T-helper 9 cell (primary cell): ENCODE data around the gene ATF1.
A peak's percentile ranks its signal among the peaks of the same experiment; 100 is the strongest.
"Not testable (repeated sequence)": the region's sequence is repeated elsewhere in the genome, so short reads cannot be mapped to it uniquely, and the experiment has no call there.

Experiments used
- DNase-seq: peaks from one replicate; pipeline ENCODE4 v3.0.0-alpha.2; 2020

Gene ATF1

DNA sequence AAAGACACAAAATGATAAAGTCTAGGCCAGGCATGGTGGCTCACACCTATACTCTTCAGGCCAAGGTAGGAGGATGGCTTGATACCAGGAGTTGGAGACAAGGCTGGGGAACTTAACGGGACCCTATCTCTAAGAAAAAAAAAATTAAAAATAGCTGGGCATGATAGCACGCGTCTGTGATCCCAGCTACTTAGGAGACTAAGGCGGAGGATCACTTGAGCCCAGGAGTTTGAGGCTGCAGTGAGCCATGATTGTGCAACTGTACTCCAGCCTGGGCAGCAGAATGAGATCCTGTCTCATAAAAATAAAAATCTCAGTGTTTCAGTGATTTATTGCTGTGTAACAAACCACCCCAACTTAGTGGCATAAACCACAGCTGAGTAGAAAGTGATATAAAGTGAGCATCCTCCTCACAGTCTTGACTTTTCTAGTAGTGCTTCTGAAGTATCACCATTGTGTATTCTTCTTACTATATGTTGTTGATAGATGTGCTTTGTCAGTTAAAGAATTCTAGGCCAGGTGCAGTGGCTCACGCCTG is 10.6 kb upstream of the ATF1 start:
- DNase-seq, result no peak

DNA sequence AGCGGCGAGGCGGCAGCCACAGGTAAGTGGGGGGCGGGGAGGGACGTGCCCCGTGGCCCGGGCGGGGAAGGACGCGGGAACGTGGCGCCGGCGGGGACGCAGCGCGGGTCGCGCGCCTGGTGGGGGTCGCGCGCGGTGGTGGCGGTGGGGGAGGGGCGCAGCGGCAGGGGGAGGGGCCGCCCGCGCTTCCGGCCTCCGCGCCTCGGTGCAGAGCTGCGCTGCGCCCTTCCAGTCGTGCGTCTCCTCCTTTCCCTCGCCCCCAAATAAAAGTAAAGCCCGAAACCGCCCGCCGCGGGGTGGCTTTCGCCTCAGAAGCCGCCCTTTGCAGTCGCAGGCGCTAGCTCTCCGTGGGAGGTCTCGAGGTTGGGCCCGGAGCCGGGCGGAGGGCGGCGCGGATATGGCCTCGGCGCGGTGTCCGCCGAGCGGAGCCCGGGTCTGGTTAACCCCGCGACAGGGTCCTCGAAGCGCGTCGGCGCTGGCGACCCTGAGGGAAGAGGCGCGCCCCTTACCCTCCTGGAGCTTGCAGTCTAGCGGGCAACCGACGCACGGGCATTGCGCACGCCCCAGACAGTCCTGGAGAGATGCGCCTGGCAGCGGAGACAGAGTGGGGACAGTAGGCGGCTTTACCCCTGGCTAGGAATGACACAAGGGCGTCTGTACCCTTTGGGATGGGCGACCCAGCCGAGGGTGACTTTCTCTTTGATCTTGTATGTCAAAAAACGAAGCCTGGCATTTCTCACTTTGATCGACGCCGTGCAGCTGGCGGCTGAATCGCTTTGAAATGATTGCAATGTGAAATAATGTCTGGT is 589 bp downstream of the ATF1 start:
- peak; percentile 76 for DNase-seq

DNA sequence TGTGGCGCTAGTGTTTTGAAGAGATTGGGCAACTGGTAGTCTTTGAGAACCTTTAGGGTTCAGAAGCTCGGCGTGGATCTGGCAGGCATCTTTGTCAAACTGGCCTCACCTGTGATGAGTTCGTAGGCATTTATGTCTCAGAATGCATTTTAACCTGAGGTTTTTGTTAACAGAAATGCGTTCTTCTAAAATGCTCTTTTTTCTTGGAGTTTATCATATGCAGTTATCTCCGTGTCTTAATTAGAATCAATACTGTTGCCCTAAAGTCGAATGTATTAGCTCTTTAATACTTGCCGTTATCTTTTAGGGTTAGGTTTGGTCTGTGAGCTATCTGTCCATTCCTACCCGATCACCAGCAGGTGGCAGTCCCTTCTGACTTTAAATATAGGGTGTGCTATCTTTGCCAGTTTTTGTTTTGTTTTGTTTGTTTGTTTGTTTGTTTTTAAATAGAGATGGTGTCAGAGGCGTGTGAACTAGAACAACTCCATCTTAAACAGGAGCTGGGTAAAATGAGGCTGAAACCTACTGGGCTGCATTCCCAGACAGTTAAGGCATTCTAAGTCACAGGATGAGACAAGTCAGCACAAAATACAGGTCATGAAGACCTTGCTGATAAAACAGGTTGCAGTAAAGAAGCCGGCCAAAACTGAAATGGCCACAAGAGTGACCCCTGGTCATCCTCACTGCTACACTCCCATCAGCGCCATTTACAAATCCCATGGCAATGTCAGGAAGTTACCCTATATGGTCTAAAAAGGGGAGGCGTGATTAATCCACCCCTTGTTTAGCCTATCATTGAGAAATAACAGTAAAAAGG is 1.4 kb downstream of the ATF1 start:
- peak; percentile 34 for DNase-seq

DNA sequence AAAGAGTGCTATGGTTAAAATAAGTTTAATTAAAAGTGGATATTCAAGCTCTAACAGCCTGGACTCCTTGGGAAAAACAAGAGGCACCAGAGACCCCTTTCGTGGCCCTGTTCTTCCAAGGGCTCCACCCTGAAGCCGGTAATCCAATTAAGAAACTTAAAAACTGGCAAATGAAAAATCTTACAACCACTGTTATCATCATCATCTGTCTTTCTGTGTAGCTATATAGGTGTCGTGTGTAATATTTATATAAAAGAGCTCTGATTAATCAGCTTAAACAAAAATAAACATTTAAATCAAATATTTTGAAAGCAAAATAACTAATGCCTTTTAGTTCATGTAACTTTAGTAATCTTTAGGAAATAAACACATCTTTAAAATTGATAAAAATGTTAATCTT is 4.5 kb downstream of the ATF1 start:
- no peak for DNase-seq

DNA sequence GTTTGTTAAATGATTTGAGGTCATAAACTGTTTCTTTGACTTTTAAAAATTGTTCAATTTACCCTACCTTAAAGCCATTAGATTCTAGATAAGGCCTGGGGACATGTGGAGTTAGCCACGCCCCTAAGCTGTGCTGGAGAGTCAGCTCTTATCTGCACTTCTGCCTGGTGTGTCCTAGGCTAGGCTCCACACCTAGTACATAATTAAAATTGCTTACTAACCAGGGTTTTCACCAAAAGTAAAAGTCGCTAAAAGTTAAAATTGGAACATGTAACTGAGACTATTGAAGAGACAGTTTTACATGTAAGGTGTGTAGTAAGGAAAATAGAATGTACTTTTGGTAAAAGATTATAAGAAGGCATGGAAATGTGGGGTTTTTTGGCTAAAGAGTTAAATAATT is 4.9 kb downstream of the ATF1 start:
- not testable (repeated sequence) for DNase-seq

DNA sequence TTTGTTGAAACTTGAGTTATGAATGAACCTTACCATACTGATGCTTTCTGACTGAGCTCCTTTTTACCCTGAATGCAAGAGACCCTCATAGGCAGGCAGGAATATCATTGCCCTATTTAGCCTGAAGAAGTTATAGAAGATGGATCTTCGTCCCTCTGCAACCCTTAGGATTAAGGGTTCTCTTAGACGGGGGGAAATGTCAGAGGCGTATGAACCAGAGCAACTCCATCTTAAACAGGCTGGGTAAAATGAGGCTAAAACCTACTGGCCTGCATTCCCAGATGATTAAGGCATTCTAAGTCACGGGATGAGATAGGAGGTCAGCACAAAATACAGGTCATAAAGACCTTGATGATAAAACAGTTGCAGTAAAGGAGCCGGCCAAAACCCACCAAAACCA is 7.5 kb downstream of the ATF1 start:
- no peak for DNase-seq

DNA sequence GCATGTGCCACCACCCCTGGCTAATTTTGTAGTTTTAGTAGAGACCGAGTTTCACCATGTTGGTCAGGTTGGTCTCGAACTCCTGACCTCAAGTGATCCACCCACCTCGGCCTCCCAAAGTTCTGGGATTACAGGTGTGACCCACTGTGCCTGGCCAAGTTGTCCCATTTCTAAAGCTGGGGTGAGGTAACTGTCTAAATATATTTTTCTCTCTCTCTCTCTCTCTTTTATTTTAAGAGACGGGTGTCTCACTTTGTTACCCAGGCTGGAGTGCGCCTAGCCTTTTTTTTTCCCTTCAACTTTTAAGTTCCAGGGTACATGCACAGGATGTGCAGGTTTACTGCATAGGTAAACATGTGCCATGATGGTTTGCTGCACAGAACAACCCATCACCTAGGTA is 8.6 kb downstream of the ATF1 start:
- no peak for DNase-seq

DNA sequence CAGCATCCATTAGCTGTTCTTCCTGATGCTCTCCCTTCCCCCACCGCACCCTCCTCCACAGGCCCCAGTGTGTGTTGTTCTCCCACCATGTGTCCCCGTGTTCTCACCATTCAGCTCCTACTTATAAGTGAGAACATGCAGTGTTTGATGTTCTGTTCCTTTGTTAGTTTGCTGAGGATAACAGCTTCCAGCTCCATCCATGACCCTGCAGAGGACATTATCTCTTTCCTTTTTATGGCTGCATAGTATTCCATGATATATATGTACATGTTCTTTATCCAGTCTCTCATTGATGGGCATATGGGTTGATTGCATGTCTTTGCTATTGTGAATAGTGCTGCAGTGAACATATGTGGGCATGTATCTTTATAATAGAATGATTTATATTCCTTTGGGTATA is 9.0 kb downstream of the ATF1 start:
- no peak for DNase-seq

DNA sequence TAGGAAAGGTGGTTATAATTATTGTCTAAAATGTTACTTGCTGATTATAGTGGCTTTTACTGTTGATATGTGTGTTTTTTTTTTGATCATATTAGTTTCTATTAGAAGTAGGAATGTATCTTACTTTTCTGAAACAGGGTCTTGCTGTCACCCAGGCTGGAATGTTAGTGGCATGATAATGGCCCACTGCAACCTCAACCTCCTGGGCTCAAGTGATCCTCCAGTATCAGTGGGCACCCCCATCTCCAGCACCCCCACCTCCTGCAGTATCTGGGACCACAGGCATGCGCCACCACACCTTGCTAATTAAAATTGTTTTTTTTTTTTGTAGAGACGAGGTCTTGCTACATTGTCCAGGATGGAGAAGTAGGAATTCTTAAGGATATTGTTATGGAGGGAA is 11.3 kb downstream of the ATF1 start:
- DNase-seq, result no peak

DNA sequence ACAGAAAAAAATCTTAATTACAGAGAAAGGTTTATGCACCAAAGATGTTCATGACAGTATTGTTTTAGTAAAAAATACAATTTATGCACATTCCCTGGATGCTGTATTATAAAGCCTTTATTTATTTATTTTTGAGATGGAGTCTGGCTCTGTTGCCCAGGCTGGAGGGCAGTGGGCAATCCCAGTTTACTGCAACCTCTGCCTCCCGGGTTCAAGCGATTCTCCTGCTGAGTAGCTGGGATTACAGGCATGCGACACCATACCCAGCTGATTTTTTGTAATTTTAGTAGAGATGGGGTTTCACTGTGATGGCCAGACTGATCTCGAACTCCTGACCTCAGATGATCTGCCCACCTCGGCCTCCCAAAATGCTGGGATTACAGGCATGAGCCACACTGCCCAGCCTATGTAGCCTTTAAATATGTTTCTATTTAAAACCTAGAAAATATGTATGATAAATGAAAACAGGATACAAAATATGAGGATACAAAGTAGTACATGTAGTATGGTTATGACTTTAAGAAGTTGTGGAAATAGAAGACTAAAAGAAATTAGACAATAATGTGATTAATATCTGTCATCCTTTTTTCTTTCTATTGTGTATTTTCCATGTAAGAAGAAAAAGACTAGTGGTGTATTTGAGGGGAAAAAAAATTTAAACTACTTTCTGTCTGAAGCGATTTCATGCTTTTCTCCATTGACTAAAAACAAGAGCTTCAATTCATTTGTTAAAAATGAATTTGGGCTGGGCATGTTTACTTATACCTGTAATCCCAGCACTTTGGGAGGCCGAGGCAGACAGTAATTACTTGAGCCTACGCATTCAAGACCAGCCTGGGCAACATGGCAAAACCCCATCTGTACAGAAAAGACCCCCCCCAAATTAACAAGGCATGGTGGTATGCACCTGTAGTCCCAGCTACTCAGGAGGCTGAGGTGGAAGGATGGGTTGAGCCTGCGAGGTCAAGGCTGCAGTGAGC is 13.1 kb downstream of the ATF1 start:
- no peak for DNase-seq

DNA sequence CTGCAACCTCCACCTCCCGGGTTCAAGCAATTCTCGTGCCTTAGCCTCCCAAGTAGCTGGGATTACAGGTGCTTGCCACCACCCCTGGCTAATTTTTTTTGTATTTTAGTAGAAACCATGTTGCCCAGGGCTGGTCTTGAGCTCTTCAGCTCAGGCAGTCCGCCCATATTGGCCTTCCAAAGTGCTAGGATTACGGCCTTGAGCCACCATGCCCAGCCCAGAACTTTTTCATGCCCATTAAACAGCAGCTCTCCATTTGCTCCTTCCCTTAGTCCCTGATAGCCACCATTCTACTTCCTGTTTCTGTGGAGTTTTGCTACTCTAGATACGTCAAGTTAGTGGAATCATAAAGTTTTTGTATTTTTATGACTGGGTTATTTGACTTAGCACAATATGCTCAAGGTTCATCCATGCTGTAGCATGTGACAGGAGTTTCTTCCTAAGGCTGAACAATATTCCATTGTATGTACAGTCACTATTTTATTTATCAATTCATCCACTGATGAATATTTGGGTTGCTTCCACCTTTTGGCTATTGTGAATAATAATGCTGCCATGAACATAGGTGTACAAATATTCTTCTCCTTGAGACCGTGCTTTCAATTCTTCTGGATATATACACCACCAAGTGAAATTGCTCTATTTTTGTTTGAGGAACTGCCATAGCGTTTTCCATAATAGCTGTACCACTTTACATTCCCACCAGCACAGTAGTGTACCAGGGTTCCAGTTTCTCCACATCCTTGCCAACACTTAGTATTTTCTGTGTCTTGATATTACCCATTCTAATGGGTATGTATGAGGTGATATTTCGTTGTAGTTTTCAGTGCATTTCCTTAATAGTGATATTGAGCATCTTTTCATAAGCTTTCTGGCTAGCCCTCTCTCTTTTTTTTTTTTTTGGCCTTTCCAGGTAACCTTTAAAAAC is 15.0 kb downstream of the ATF1 start:
- no peak for DNase-seq

DNA sequence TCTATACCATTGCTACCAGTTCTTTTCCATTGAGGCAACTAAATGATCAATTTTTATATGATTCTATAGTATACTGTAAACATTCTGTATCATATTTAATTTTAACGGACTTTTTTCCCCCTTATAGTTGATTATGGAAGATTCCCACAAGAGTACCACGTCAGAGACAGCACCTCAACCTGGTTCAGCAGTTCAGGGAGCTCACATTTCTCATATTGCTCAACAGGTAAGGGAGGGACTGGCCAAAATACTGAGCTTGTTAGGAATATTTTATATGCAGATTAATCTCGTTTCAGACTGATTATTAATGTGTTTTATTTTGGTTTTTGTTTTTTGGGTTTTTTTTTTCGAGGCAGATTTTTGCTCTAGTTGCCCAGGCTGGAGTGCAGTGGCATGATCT is 16.1 kb downstream of the ATF1 start:
- no peak for DNase-seq

DNA sequence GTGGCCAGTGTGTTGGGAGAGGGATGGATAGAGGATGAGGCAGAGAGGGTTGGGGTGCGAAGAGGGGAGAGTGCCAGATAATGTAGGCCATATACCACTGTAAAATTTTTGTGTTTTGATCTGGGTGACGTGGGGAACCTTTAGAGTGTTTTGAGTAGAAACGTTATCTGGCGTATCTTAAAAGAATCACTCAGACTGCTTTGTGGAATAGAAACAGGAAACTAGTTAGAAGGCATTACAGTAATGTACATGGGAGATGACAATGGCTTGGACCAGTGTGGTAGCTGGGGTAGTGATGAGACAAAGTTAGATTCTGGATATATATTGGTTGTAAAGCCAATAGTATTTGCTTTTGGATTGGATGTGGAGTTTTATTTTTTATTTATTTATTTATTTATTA is 20.6 kb downstream of the ATF1 start:
- DNase-seq, result no peak

DNA sequence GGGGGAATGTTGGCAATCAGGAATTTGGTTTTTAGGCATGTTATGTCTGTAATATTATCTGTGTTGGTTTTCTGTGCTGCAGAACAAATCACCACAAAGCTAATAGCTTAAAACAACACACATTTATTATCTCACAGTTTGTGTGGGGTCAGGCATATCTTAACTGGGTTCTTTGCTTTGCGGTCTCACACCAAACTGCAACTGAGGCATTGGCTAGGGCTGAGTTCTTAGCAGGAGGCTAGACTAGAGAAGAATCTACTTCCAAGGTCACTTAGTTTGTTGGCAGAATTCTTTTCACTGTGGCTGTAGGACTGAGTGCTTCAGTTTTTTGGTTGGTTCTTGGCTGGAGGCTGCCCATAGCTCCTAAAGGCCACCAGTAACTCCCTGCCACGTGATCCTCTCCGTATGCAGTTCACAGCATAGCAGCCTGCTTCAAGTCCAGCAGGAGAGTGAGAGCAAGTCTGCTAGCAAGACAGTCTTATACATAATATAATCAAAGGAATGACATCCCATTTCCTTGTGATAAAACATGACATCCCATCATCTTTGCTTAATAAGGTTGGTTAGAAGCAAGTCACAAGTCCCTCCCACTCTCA is 21.6 kb downstream of the ATF1 start:
- DNase-seq, result no peak

DNA sequence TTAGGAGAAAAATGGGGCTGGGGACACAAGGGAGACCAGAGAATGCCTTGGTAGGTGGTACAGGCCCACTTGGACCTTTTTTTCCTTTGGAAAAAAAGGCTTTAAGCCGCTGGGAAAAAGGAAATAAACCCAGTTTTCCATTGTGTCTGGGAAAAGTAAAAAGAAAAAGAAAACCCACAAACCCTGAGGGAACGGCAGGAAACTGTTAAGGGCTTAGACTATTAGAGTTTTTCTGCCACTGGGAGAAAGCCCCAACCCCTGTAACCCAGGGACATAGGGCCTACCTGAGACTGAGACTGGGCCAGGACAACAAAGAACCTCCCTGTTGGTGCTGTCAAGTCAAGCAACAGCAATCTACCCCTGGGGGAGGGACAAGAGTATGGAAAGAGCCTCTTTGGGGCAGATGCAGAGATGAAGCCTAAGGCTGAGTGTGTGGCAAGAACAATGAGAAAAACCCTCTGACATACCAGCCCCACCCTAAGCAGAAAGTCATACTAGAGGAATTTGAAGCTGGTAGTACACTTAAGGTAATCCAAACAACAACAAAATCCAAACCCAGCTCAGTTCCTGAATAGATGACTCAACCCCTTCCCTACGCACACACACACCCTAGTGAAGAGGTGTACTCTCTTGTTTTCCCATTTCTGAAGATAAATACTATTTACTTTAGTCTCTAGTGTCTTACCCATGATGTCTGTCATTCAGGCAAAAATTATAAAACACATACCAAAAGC is 22.8 kb downstream of the ATF1 start:
- no peak for DNase-seq

DNA sequence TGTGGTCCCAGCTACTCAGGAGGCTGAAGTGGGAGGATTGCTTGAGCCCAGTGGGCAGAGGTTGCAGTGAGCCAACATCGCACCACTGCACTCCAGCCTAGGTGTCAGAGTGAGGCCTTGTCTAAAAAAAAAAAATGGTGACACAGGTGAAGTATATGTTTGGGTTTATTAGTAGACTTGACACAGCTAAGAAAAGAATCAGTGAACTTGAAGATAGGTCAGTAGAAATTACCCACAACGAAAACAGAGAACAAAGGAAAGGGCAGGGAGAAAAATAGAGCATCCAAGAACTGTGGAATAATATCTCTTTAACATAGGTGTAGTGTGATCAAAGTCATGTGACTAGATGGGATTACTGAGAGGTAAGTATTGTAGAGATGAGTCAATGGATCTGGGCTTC is 23.7 kb downstream of the ATF1 start:
- DNase-seq, result no peak

DNA sequence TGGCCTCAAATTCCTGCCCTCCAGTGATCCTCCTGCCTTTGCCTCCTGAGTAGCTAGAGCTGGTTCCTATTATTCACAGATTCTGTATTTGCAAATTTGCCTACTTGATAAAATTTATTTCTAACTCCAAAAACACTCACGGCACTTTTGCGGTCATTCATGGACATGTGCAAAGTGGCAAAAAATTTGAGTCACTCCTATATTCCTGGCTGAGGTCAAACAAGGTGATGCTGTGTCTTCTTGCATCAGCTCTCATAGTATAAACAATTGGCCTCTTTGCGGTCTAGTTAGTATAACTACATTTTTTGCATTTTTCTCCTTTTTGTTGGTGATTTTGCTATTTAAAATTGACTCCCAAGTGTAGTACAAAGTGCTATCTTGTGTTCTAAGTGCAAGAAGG is 24.7 kb downstream of the ATF1 start:
- no peak for DNase-seq

DNA sequence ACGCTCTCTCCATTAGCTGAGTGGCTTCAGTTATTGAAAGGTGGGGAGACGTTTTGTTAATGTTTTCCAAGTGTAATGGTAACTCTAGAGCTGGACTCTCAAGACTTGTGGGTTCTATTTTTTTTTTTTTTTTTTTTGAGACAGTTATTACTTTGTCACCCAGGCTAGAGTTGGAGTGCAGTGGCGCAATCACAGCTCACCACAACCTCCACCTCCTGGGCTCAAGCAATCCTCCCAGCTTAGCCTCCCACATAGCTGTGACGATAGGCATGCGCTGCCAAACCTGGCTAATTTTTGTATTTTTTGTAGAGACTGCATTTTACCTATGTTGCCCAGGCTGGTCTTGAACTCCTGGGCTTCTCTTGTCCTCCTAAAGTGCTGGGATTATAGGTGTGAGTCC is 26.2 kb downstream of the ATF1 start:
- no peak for DNase-seq

DNA sequence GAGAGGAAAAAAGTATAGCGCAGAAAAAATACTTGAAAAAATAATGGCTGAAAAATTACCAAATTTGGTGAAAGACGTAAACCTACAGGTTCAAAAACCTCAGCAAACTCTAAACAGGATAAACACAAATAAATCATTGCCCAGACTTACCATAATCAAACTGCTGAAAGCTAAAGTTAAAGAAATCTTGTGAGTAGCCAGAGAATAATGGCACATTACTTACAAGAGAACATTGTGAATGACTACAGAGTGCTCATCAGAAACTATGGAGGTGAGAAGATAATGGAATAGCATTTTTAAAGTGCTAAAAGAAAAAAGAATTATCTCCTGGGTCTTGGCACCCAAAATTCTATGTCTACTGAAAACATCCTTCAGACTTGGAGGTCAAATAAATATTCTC is 36.0 kb downstream of the ATF1 start:
- DNase-seq, result no peak

DNA sequence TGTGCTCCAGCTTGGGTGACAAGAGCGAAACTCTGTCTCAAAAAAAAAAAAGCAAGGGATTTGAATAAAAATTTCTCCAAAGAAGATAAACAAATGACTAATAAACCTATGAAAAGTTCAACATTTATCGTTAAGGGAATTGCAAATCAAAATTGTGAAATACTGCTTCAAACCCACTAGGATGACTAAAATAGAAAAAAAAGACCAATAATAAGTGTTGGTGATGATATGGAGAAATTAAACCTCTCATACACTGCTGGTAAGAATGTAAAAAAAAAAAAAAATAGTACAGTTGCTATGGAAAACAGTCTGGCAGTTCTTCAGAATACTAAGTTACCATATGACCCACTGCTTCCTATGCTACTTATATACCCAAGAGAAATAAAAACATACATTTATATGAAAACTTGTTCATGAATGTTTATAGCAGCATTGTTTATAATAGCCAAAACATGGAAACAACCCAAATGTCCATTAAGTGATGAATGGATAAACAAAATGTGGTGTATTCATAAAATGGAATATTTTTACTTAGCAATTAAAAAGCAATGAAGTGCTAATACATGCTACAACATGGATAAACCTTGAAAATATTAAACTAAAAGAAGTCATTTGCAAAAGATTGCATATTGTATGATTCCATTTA is 39.5 kb downstream of the ATF1 start:
- DNase-seq, result no peak
